Lower leg skin (tissue), 4 donors: ENCODE results near the gene NDST1. TPM values are rescaled to one million over a fixed set of nuclear protein-coding genes. Genes with fewer than 3 reads are reported as not detected.

ENCODE experiments used
- DNase-seq, 2 donors: peaks; one replicate each; pipeline ENCODE4 v3.0.0-alpha.2; 2019; ENCODE audit warnings: low spot score in 2 of 2
- H3K4me3 ChIP-seq: fragments of 200-600 bp; sonication (generic); 2 replicates; pipeline ENCODE4 v1.5.1; 2017; ENCODE audit warnings: mild to moderate bottlenecking, low read depth; ENCODE audit not compliant: poor library complexity, severe bottlenecking
- CTCF ChIP-seq, 3 donors: fragments of 450-650 bp; IDR thresholded peaks; one replicate each; pipeline ENCODE4 v1.5.1; 2016; ENCODE audit warnings: antibody characterized with exemption in 3 of 3, mild to moderate bottlenecking in 3 of 3, moderate library complexity in 2 of 3
- POLR2A ChIP-seq, 2 donors: fragments of 450-650 bp; IDR thresholded peaks; one replicate each; pipeline ENCODE4 v1.6.1; 2016 to 2017; ENCODE audit warnings: antibody characterized with exemption in 2 of 2, mild to moderate bottlenecking in 1 of 2, moderate library complexity in 1 of 2
- WGBS, 2 donors: methylation state at CpG; one replicate each; pipeline ENCODE4 v1.1.5; 2018; 5-methylcytosine and 5-hydroxymethylcytosine counted together
- intact Hi-C: fragments of 100-400 bp; cut with DNase I; formaldehyde crosslinking; loops from one replicate; pipeline ENCODE4 v1.15.0; 2023; ENCODE audit warnings: low total_unique reads
- total RNA-seq, 4 donors: library from RNA; depleted of rRNA; stranded (reverse); fragments of >200 nt; gene quantifications; one replicate each; pipeline ENCODE4 v1.1.0, GENCODE V29; 2016

Gene NDST1
- total RNA-seq, 4 donors from 2014 or later, result 62.9 to 127 (median 115) TPM

- DNase-seq, result no peak
- H3K4me3 ChIP-seq, result no peak overlapping the region
- WGBS, 2 donors, result 79 to 81% methylated on average over 3 of the region's 3 CpGs
- TF ChIP-seq CTCF (IDR thresholded peaks at IDR 0.05) (no peak), POLR2A (IDR thresholded peaks at IDR 0.05) (no peak)
- intact Hi-C loops, result no loop called here
Measured at GRCh38 chr5:150567031-150567717, 59.2 kb downstream of the NDST1 start.

GRCh38 chr5:150568663-150569062 is 60.7 kb downstream of the NDST1 start:
- intact Hi-C loops, result no loop called here
- DNase-seq, result no peak
- no peak for TF ChIP-seq POLR2A (IDR thresholded peaks at IDR 0.05)
- TF ChIP-seq CTCF (IDR thresholded peaks at IDR 0.05), result no peak
- H3K4me3 ChIP-seq, result no peak overlapping the region

GRCh38 chr5:150570333-150570732 is 62.4 kb downstream of the NDST1 start:
- TF ChIP-seq CTCF (IDR thresholded peaks at IDR 0.05) (no peak), POLR2A (IDR thresholded peaks at IDR 0.05) (no peak)
- 80 to 81% methylated on average over 7 of the region's 7 CpGs for WGBS, 2 donors
- no peak overlapping the region for H3K4me3 ChIP-seq
- no peak for DNase-seq
- intact Hi-C loops, result no loop called here

- TF ChIP-seq POLR2A (IDR thresholded peaks at IDR 0.05), result no peak
- intact Hi-C loops, result no loop called here
- H3K4me3 ChIP-seq, result no peak overlapping the region
- DNase-seq, result no peak
Measured at GRCh38 chr5:150571836-150572235, 63.9 kb downstream of the NDST1 start.

- WGBS, 2 donors, result 90 to 93% methylated on average over 5 of the region's 5 CpGs
- intact Hi-C loops, result no loop called here
- DNase-seq, result no peak
- TF ChIP-seq CTCF (IDR thresholded peaks at IDR 0.05) (no peak), POLR2A (IDR thresholded peaks at IDR 0.05) (no peak)
- H3K4me3 ChIP-seq, result no peak overlapping the region
Measured at GRCh38 chr5:150573216-150573615, 65.3 kb downstream of the NDST1 start.

- intact Hi-C loops, result no loop called here
- H3K4me3 ChIP-seq, result no peak overlapping the region
- DNase-seq, result no peak
- 84 to 88% methylated on average over 18 of the region's 18 CpGs for WGBS, 2 donors
- TF ChIP-seq POLR2A (IDR thresholded peaks at IDR 0.05) (no peak), CTCF (IDR thresholded peaks at IDR 0.05) (no peak)
Measured at GRCh38 chr5:150573867-150574817, 66.2 kb downstream of the NDST1 start.
